Fibroblast of villous mesenchyme (primary cell): ENCODE measurements around the gene DERA. TPM values are rescaled to one million over a fixed set of nuclear protein-coding genes. Genes with fewer than 3 reads are reported as not detected.

Experiments used
- DNase-seq: peaks from one replicate; pipeline ENCODE4 v3.0.0-alpha.2; 2010; ENCODE audit warnings: low read depth
- H3K4me3 ChIP-seq: 2 replicates; pipeline ENCODE4 v1.5.1; 2011; ENCODE audit warnings: low read depth, mild to moderate bottlenecking, low read length
- total RNA-seq: library from RNA; depleted of rRNA; stranded (reverse); fragments of >200 nt; gene quantifications from 2 replicates; pipeline ENCODE4 v1.2.3, GENCODE V29; 2012
- TF ChIP-seq, protein P1 (sequence below): IDR thresholded peaks from 2 replicates; pipeline ENCODE4 v1.5.1; 2012; ENCODE audit warnings: low read depth, mild to moderate bottlenecking, low read length; ENCODE audit not compliant: insufficient read depth

Gene DERA
- total RNA-seq, 1 donor, result 46.2 TPM

DNA sequence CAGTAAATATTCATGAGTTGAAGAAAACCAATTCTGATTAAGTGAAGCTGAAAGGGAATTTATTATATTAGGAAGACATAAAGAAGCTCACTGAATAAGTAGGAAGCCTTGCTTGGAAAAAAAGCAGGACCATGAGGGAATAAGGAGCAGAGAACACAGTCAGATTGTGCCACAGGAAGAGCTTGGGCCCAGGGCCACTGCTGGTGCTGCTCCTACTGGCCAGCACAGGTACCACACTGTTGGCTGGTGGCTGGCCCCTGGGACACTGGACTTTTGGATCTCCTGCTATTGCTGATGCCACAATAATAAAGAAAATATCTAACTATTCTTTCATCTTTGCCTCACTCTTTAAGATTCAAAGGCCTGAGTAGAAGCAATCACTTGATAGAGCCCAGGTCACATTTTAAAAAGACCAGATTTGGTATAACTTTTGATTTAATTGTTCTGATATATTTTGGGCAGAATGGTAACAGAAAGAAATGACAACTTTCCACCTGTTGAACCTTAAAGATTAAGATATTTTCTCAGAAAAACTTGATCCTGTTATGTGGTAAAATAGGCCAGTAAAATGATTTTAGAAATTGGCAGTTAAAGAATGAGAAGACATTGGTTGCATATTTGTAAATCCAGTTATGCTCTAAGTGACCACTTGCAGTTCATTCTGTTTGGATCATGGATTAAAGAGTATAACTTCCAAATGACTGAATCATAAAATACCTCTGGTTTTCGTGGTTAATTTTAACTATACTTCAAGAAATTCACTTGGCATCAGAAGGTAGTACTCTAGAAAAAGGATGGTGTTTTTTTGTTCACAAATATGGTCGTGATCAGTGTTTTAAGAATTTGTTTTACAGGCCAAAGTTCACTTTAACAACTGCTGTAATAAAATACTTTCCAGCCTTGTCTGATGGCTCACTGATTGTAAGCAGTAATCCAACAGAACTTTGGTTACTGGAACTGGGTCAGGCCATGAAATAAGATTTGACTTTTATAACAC lies 68.3 kb downstream of the DERA start:
- TF ChIP-seq, protein P1, sequence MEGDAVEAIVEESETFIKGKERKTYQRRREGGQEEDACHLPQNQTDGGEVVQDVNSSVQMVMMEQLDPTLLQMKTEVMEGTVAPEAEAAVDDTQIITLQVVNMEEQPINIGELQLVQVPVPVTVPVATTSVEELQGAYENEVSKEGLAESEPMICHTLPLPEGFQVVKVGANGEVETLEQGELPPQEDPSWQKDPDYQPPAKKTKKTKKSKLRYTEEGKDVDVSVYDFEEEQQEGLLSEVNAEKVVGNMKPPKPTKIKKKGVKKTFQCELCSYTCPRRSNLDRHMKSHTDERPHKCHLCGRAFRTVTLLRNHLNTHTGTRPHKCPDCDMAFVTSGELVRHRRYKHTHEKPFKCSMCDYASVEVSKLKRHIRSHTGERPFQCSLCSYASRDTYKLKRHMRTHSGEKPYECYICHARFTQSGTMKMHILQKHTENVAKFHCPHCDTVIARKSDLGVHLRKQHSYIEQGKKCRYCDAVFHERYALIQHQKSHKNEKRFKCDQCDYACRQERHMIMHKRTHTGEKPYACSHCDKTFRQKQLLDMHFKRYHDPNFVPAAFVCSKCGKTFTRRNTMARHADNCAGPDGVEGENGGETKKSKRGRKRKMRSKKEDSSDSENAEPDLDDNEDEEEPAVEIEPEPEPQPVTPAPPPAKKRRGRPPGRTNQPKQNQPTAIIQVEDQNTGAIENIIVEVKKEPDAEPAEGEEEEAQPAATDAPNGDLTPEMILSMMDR, result peak; percentile 59
- DNase-seq, result peak; percentile 68
- H3K4me3 ChIP-seq, result no peak overlapping the region

DNA sequence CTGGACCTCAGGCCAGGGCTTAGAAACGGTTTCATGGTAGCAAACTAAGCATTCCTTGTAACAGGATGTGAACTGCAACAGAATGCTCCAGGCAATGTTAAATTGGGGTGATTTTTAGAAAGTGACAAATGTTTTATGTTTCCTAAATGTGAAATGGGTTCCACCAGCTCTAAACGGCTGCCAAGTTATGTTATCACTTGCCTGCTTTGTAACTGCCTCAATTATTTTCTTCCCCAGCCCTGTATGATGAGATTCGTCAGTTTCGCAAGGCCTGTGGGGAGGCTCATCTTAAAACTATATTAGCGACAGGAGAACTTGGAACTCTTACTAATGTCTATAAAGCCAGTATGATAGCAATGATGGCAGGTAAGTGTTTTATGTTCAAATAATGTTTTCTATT lies 70.9 kb downstream of the DERA start:
- DNase-seq, result peak; percentile 11
- TF ChIP-seq, protein P1, result no peak
- no peak overlapping the region for H3K4me3 ChIP-seq

DNA sequence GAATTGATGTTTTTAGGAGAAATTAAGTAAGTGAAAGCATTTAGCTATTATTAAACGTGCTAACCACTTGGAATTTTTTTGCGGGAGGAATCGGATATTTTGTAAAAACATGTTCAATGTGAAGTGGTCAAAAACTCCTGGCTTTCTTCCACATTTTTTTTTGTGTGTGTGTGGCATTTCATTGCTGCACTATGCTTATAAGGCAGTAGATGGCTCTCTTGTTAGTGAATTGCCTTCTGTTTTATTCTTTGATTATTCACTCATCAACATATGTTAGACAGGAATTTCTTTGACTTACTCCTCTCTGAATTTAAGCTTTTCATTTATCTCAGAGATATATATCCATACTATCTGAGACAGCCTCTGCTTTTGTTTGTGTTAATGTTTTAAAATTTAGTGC lies 71.3 kb downstream of the DERA start:
- TF ChIP-seq, protein P1, result peak; percentile 59
- no peak overlapping the region for H3K4me3 ChIP-seq
- peak; percentile 41 for DNase-seq

DNA sequence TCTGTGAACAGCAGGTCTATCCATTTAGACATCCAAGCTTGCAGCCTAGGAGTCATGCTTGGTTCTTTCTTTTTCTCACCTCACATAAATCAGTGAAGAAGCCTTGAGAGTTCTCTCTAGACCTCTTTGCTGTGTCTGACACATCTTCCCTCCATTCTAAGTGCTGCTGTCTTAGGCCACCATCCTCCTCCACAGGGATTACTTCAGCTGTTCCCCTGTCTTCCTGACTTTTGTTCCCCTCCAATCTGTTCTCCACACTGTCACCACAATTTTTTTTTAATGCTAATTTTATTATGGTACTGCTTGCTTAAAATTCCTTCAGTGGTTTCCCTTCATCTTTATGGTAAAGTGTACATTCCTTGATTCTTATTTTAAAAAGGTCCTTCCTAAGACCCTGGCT lies 71.8 kb downstream of the DERA start:
- no peak for DNase-seq

DNA sequence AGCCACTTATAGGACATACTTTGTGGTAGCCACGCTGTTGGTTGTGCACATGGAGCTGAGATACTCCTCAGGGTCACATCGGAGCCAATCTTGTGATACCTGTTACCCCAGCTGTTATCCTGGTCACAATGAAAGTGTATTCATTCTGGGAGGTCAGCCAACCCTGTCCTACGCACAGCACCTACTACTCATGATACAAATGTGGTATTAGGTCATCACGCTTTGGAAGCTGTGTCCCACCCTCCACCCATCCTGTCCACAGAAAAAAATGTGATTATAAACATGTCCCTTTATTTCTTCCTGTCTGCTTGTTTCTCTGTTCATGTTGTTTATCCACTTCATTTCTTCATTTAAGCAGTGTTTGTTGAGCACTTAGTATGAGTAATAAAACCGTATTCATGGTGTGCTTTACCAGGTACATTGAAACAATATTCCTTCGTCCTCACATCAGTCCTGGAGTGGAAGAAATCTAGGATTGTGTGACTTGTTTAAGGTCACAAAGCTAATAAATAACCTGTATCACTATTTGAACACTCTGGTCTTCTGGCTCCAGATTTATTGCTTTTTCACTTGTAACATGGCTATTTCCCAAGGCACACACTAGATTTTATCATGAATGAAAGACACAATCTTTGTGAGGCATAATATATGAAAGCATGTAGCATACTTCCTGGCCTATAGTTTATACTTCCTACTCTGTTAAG lies 73.1 kb downstream of the DERA start:
- TF ChIP-seq, protein P1, result no peak
- H3K4me3 ChIP-seq, result no peak overlapping the region
- DNase-seq, result no peak

More for the DNA sequence above, 71.8 kb downstream of the DERA start:
- TF ChIP-seq, protein P1, result no peak
- H3K4me3 ChIP-seq, result no peak overlapping the region

DNA sequence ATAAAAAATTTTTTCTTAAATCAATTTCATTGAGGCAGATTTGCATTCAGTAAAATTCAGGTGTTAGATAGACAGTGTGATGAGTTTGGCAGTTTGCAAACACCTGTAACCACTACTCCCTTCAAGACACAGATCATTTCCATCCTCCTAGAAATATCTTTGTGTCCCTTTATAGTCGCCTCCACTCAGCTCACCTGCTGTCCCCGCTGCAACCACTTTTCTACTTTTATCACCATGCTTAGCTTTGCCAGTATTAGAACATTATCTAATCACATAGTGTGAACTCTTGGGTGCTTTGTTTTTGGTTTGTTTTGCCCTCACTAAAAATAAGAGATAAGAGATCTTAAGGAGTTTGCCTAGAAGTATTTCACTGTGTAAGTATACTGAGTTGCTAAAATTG lies 73.8 kb downstream of the DERA start:
- TF ChIP-seq, protein P1, result no peak
- no peak for DNase-seq
- no peak overlapping the region for H3K4me3 ChIP-seq
